ENCODE measurements around the gene PSEN2. TPM values are rescaled to one million over a fixed set of nuclear protein-coding genes. Genes with fewer than 3 reads are reported as not detected.
"Not testable (repeated sequence)": the region's sequence is repeated elsewhere in the genome, so short reads cannot be mapped to it uniquely, and the experiment has no call there.

PSEN2 gene
- total RNA-seq, 1 donor: 13.1 TPM

DNA sequence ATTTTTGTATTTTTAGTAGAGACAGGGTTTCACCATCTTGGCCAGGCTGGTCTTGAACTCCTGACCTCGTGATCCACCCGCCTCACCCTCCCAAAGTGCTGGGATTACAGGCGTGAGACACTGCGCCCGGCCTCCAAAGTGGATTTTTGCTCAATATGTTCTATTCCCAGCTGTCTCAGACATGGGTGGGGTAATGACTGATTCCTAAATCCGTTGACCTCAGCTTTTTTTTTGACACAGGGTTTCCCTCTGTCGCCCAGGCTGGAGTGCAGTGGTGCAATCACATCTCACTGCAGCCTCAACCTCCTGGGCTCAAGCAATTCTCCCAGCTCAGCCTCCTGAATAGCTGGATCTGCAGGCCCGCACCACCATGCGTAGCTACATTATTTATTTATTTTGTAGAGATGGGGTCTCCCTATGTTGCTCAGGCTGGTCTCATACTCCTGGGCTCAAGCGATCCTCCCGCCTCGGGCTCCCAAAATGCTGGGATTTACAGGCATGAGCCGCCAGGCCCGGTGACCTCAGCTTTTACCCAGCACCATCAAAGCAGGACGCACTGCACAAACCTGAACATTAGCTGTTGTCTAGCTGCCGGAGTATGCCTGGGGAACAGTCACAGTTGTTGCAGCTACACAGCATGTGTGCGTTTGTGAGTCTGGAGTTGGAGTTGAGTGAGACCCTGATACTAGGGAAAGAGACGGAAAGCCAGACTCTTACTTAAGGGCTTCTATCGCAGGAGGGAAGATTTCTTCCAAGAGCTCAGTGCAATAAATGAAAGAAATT lies 43.7 kb upstream of the PSEN2 start:
- TF ChIP-seq, protein P1, sequence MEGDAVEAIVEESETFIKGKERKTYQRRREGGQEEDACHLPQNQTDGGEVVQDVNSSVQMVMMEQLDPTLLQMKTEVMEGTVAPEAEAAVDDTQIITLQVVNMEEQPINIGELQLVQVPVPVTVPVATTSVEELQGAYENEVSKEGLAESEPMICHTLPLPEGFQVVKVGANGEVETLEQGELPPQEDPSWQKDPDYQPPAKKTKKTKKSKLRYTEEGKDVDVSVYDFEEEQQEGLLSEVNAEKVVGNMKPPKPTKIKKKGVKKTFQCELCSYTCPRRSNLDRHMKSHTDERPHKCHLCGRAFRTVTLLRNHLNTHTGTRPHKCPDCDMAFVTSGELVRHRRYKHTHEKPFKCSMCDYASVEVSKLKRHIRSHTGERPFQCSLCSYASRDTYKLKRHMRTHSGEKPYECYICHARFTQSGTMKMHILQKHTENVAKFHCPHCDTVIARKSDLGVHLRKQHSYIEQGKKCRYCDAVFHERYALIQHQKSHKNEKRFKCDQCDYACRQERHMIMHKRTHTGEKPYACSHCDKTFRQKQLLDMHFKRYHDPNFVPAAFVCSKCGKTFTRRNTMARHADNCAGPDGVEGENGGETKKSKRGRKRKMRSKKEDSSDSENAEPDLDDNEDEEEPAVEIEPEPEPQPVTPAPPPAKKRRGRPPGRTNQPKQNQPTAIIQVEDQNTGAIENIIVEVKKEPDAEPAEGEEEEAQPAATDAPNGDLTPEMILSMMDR (IDR thresholded peaks at IDR 0.05; ENCODE audit: insufficient read depth, low read length): no peak
- no peak for DNase-seq (ENCODE audit: low read depth)
- H3K4me3 ChIP-seq (ENCODE audit: low read depth, low read length): no peak overlapping the region

DNA sequence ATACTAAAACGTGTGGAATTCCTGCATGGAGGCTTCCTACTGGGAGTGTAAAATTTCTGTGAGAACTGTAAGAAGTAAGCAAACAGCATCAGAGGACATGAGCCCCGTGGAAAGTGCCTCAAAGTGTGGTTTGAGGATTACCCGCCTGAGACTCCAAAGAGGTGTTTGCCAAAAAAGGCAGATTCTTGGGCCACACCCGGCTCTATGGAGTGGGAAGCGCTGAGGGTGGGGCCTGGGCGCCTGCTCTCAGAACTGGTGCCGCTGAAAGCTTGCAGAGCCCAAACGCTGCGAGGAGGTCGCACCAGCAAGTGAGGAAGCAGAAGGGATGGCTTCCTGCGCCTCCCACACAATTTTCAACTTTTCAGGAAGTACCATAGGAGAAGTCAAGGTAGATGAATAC lies 43.0 kb upstream of the PSEN2 start:
- DNase-seq (ENCODE audit: low read depth): peak; percentile 73
- no peak overlapping the region for H3K4me3 ChIP-seq (ENCODE audit: low read depth, low read length)
- TF ChIP-seq, protein P1 (IDR thresholded peaks at IDR 0.05; ENCODE audit: insufficient read depth, low read length): no peak

DNA sequence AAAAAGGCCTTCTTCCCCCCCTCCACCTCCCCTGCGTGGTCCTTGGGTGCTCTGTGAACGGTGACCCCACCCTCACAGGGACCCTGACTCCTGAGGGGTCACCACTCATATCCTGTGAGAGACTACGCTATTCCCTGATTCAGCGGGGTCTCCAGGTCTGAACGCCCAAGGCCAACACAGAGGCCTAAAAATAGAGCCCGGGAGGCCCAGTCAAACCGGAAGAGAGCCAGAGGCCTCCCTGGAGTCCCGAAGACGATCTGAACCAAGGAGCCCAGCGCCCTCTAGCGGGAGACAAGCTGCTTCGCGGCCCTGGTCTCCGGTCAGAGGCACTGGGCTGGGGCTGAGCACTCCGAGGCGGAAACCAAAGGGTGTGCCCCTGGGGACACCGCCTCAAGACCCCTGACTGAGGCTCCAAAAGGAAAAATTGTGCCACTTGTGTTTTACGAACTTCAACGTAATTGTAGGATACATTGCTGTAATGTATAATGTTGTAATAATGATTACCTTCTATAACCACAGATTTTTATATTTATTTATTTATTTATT lies 42.4 kb upstream of the PSEN2 start:
- TF ChIP-seq, protein P1 (IDR thresholded peaks at IDR 0.05; ENCODE audit: insufficient read depth, low read length): peak; percentile 96
- no peak overlapping the region for H3K4me3 ChIP-seq (ENCODE audit: low read depth, low read length)

DNA sequence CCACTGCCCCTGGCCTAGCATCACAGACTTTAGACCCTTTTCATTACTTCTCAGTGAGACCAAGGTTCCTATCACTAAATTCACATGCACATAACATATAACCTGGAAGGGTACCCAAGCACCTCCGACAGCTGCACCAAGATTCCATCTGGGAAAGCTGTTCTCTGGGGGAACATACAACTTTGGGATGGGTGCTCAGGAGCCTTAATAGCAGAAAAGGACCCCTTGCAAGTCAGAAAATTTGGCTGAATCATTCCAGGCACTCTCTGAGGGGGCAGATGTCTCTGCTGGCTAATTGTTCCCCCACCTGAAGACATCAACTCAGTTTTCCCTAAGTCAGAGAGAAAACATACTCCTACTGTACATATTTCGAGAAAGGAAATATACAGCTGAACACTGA lies 41.3 kb upstream of the PSEN2 start:
- TF ChIP-seq, protein P1 (IDR thresholded peaks at IDR 0.05; ENCODE audit: insufficient read depth, low read length): no peak
- no peak overlapping the region for H3K4me3 ChIP-seq (ENCODE audit: low read depth, low read length)
- DNase-seq (ENCODE audit: low read depth): no peak

More for the DNA sequence above, 42.4 kb upstream of the PSEN2 start:
- DNase-seq (ENCODE audit: low read depth): peak; percentile 97

DNA sequence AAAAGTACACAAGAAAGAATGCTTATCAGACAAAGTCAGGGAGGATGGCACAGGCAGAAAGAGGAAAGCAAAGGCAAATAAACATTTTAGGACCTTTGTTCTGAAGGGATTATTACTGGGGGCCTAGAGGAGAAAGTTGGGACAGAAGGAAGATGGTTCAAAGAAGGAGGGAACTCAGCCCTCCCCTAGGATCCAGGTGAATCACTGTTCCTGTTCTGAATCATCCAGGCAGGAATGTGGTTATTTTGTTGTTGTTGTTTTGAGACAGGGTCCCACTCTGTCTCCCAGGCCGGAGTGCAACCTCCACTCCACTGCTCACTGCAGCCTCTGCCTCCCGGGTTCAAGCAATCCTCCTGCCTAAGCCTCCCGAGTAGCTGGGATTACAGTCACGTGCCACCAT lies 38.5 kb upstream of the PSEN2 start:
- no peak overlapping the region for H3K4me3 ChIP-seq (ENCODE audit: low read depth, low read length)
- no peak for DNase-seq (ENCODE audit: low read depth)
- TF ChIP-seq, protein P1 (IDR thresholded peaks at IDR 0.05; ENCODE audit: insufficient read depth, low read length): no peak

DNA sequence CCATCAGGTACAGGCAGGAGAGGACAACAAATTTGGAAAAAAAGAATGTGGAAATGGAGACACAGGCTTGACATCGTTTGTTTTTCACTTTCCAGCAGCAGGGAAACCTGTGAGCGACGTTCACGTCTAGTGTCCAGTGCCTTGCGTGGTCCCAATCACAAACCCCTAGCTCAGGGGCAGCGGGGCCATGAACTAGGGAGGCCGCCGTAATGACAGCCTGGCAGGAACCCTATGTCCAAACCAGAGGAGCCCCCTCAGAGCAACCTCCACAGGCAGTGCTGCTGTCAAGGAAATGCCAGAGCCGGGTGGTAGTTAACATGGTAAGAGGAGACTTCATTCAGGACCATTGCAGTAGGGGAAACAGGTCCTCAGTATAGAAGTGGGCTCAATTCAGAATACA lies 37.8 kb upstream of the PSEN2 start:
- no peak for DNase-seq (ENCODE audit: low read depth)

DNA sequence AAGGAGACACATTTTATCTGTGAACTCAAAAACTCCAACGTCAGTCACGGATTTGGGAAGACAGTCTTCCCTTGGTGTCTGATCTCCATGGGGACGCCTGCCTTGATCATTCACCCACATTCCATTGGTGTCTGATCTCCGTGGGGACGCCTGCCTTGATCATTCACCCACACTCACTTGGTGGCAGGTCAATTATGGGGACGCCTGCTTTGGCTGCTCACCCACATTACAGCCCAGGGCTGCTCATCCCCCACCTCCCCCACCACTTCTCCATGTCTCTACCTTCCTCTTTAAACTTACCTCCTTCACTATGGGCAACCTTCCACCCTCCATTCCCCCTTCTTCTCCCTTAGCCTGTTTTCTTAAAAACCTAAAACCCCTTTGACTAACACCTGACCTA lies 36.2 kb upstream of the PSEN2 start:
- not testable (repeated sequence) for DNase-seq (ENCODE audit: low read depth); H3K4me3 ChIP-seq (ENCODE audit: low read depth, low read length)

More for the DNA sequence above, 37.8 kb upstream of the PSEN2 start:
- H3K4me3 ChIP-seq (ENCODE audit: low read depth, low read length): no peak overlapping the region
- TF ChIP-seq, protein P1 (IDR thresholded peaks at IDR 0.05; ENCODE audit: insufficient read depth, low read length): no peak

DNA sequence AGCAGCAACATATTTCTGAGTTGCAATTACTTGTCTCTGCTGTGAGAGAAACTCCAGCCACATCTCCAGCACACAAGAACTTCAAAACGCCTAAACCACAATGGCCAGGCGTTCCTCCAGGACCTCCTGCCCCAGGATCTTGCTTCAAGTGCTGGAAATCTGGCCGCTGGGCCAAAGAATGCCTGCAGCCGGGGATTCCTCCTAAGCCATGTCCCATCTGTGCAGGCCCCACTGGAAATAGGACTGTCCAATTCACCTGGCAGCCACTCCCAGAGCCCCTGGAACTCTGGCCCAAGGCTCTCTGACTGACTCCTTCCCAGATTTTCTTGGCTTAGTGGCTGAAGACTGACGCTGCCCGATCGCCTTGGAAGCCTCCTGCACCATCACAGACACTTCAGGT lies 35.0 kb upstream of the PSEN2 start:
- H3K4me3 ChIP-seq (ENCODE audit: low read depth, low read length); DNase-seq (ENCODE audit: low read depth): not testable (repeated sequence)

DNA sequence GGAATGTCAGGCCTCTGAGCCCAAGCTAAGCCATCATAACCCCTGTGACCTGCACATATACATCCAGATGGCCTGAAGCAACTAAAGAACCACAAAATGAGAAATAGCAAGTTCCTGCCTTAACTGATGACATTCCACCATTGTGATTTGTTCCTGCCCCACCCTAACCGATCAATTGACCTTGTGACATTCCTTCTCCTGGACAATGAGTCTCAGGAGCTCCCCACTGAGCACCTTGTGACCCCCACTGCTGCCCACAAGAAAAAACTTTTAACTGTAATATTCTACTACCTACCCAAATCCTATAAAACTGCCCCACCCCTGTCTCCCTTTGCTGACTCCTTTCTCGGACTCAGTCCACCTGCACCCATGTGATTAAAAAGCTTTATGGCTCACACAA lies 32.5 kb upstream of the PSEN2 start:
- not testable (repeated sequence) for DNase-seq (ENCODE audit: low read depth)

More for the DNA sequence above, 32.5 kb upstream of the PSEN2 start:
- H3K4me3 ChIP-seq (ENCODE audit: low read depth, low read length): not testable (repeated sequence)
